ENCODE data around the gene ANKLE2. TPM values are rescaled to one million over a fixed set of nuclear protein-coding genes. Genes with fewer than 3 reads are reported as not detected.

Gene ANKLE2
- total and polyA plus RNA-seq, 7 donors, result 24.1 to 56.2 (median 29.7) TPM

DNA sequence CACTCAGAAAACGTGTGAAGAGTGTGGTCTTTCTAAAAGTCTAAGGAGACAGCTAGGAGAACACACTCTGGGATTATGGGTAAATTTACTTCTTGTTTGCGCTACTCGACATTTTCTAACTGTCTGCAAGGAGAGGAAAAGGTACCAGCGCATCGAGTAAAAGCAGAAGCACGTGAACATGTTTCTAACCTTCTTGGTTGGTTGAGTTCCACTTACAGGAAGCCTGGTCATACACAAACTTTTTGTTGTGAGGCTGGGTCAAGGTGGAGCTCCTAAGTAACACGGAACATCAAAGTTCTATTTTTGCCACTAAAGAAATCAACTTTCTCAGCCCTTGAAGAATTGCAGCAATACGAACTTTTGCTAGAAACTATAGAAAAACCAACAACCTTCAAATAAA lies 20.0 kb downstream of the ANKLE2 start:
- TF ChIP-seq, protein P1, sequence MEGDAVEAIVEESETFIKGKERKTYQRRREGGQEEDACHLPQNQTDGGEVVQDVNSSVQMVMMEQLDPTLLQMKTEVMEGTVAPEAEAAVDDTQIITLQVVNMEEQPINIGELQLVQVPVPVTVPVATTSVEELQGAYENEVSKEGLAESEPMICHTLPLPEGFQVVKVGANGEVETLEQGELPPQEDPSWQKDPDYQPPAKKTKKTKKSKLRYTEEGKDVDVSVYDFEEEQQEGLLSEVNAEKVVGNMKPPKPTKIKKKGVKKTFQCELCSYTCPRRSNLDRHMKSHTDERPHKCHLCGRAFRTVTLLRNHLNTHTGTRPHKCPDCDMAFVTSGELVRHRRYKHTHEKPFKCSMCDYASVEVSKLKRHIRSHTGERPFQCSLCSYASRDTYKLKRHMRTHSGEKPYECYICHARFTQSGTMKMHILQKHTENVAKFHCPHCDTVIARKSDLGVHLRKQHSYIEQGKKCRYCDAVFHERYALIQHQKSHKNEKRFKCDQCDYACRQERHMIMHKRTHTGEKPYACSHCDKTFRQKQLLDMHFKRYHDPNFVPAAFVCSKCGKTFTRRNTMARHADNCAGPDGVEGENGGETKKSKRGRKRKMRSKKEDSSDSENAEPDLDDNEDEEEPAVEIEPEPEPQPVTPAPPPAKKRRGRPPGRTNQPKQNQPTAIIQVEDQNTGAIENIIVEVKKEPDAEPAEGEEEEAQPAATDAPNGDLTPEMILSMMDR (IDR thresholded peaks at IDR 0.05), result no peak
- 89 to 92% (median 90%) methylated on average over 8 of the region's 8 CpGs for WGBS, 3 donors
- Histone ChIP-seq H3K36me3 (ENCODE audit: insufficient read depth in 1 of 2, low read depth in 1 of 2) (peaks cover 20 to 99% of the 10 kb centered on the region in 2 donors), H3K4me3 (no peak overlapping the region), H3K27ac (no peak overlapping the region), H3K9me3 (no peaks in the 10 kb centered on the region), H3K4me1 (no peaks in the 10 kb centered on the region), H3K27me3 (ENCODE audit: insufficient read depth in 3 of 3, low read length in 2 of 3) (no peaks in the 10 kb centered on the region)
- DNase-seq (no peak), ATAC-seq (no peak)
- intact Hi-C loops (cut with DNase I), result no loop called here

DNA sequence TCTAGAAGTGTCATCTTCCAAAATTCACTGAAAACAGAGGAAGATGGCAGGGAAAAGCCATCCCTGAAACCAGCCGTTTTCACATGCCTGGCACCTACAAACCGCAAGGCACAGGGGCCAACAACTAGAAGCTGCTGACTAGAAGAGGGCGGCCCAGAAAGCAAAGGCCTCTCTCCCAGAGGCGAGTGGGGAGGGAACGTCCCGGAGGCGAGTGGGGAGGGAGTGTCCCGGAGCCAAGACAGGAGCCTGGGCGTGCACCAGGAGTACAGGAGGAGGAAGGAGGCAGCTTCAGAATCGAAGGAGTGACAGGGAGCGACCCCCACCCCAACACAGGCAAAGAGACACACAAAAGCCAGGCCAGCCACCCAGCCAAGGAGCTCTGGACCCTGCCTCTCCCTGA lies 21.0 kb downstream of the ANKLE2 start:
- TF ChIP-seq, protein P1 (IDR thresholded peaks at IDR 0.05), result no peak
- DNase-seq, result no peak
- peaks cover 22 to 99% of the 10 kb centered on the region in 2 donors for H3K36me3 ChIP-seq (ENCODE audit: insufficient read depth in 1 of 2, low read depth in 1 of 2)
- no peak overlapping the region for H3K4me3 ChIP-seq
- no peaks in the 10 kb centered on the region for H3K9me3 ChIP-seq
- WGBS, 3 donors, result 84 to 90% (median 86%) methylated on average over 11 of the region's 11 CpGs
- intact Hi-C loops (cut with DNase I), result no loop called here
- no peaks in the 10 kb centered on the region for H3K27me3 ChIP-seq (ENCODE audit: insufficient read depth in 3 of 3, low read length in 2 of 3)
- H3K4me1 ChIP-seq, result no peaks in the 10 kb centered on the region
- no peak overlapping the region for H3K27ac ChIP-seq
- no peak for ATAC-seq

DNA sequence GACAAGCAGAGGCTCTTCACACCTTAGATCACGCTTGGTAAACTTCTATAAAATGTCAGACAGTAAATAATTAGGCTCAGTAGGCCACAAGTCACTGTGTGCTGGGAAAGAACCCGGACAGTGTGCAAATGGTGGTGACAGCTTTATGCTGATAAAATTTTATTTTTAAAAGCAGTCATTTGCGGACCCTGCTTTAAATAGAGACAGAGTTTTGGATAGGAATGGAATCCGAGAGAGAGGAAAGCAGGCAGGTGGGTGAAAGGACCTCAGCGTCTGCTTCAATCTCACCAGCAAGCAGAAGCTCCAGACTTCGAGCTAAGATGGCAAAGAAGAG lies 21.4 kb downstream of the ANKLE2 start:
- Histone ChIP-seq H3K4me3 (no peak overlapping the region), H3K4me1 (no peaks in the 10 kb centered on the region), H3K27me3 (ENCODE audit: insufficient read depth in 3 of 3, low read length in 2 of 3) (no peaks in the 10 kb centered on the region), H3K36me3 (ENCODE audit: insufficient read depth in 1 of 2, low read depth in 1 of 2) (peaks cover 24 to 99% of the 10 kb centered on the region in 2 donors), H3K27ac (no peak overlapping the region), H3K9me3 (no peaks in the 10 kb centered on the region)
- TF ChIP-seq, protein P1 (IDR thresholded peaks at IDR 0.05), result no peak
- intact Hi-C loops (cut with DNase I), result no loop called here
- WGBS, 3 donors, result 89 to 93% (median 90%) methylated on average over 6 of the region's 6 CpGs
- DNase-seq (no peak), ATAC-seq (no peak)

DNA sequence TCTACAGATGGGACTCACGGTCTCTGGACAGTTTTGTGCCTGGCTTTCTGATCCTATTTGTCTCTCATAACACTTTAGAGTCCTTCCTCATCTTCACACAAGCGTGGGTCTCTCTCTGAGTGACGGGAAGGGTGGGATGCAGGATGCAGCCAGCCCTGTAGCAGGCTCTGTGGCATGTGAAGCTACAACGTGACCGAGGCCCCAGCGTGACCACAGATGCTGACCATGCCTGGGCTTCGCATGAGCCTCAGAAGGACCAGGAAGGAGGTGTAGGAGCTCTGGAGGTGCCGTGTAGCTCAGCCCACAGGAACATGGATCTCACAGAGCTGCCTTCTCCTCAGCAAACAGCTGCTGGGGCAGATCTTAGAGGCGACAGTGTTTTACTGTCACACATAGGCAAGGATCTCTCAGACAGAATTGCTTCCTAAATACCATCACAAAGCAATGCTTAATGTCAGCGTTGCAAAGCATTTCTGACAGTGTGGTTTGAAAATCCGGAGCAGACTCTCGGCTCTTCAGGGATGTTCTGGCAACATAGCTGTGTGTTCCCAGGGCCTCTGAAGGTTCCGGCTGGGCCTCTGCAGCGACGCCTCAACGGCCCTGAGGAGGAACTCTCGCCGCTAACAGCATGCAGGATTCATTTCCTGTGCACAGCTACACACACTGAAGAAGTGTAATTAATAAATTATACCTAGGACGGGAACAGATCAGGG lies 21.9 kb downstream of the ANKLE2 start:
- Histone ChIP-seq H3K36me3 (ENCODE audit: insufficient read depth in 1 of 2, low read depth in 1 of 2) (peaks cover 23 to 99% of the 10 kb centered on the region in 2 donors), H3K27ac (no peak overlapping the region), H3K27me3 (ENCODE audit: insufficient read depth in 3 of 3, low read length in 2 of 3) (no peaks in the 10 kb centered on the region), H3K4me3 (no peak overlapping the region), H3K9me3 (no peaks in the 10 kb centered on the region), H3K4me1 (no peaks in the 10 kb centered on the region)
- no peak for ATAC-seq
- DNase-seq, result no peak
- intact Hi-C loops (cut with DNase I), result no loop called here
- TF ChIP-seq, protein P1 (IDR thresholded peaks at IDR 0.05), result no peak
- 87 to 88% (median 87%) methylated on average over 19 of the region's 19 CpGs for WGBS, 3 donors

DNA sequence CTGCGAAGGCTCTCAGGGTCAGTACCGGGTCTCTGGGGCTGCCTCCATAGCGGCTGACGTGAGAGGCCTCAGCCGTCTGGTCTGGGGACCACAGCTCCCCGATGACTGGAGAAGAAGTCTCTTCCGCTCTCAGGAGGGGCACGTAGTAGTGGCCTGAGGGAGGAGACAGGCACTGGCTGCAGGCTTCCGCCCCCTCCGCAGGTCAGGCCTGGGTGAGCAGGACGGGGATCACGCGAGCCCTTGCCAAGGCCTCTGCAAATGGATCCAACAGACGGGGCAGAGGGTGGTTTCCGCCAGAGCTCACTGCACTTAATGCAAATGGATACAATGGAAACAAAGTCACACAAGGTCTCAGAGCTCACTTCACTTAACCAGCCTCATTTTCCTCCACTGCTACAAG lies 24.7 kb downstream of the ANKLE2 start:
- TF ChIP-seq, protein P1 (IDR thresholded peaks at IDR 0.05), result no peak
- no peak for DNase-seq
- WGBS, 3 donors, result 93 to 94% (median 94%) methylated on average over 15 of the region's 15 CpGs
- Histone ChIP-seq H3K27ac (no peak overlapping the region), H3K27me3 (ENCODE audit: insufficient read depth in 3 of 3, low read length in 2 of 3) (no peaks in the 10 kb centered on the region), H3K4me1 (no peaks in the 10 kb centered on the region), H3K36me3 (ENCODE audit: insufficient read depth in 1 of 2, low read depth in 1 of 2) (peaks cover 21 to 89% of the 10 kb centered on the region in 2 donors), H3K4me3 (no peak overlapping the region), H3K9me3 (no peaks in the 10 kb centered on the region)
- ATAC-seq, result no peak
- intact Hi-C loops (cut with DNase I), result no loop called here
